Measurements from ENCODE around the gene GIMAP8.
"Not testable (repeated sequence)": the region's sequence is repeated elsewhere in the genome, so short reads cannot be mapped to it uniquely, and the experiment has no call there.

GRCh38 chr7:150493442-150493841, 43.0 kb downstream of the GIMAP8 start:
- TF ChIP-seq CTCF (IDR thresholded peaks at IDR 0.05); ZFX (IDR thresholded peaks at IDR 0.05; ENCODE audit: borderline replicate concordance): not testable (repeated sequence)

All from 22Rv1 (cell line).